ENCODE data around the gene PPP1R36.

DNA sequence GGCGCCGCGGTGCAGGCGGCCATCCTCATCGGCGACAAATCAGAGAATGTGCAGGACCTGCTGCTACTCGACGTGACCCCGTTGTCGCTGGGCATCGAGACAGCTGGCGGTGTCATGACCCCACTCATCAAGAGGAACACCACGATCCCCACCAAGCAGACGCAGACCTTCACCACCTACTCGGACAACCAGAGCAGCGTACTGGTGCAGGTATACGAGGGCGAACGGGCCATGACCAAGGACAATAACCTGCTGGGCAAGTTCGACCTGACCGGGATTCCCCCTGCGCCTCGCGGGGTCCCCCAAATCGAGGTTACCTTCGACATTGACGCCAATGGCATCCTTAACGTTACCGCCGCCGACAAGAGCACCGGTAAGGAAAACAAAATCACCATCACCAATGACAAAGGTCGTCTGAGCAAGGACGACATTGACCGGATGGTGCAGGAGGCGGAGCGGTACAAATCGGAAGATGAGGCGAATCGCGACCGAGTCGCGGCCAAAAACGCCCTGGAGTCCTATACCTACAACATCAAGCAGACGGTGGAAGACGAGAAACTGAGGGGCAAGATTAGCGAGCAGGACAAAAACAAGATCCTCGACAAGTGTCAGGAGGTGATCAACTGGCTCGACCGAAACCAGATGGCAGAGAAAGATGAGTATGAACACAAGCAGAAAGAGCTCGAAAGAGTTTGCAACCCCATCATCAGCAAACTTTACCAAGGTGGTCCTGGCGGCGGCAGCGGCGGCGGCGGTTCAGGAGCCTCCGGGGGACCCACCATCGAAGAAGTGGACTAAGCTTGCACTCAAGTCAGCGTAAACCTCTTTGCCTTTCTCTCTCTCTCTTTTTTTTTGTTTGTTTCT is 7.6 kb upstream of the PPP1R36 start:
- TF ChIP-seq GATA3 (IDR thresholded peaks at IDR 0.05; ENCODE audit: low read depth, low read length) (no peak), GATA2 (IDR thresholded peaks at IDR 0.05; ENCODE audit: low read depth, low read length) (no peak)
